Stomach (tissue), 9 donors: ENCODE data around the gene VKORC1. TPM values are rescaled to one million over a fixed set of nuclear protein-coding genes. Genes with fewer than 3 reads are reported as not detected.

Experiments used
- DNase-seq, 2 donors: peaks; one replicate each; pipeline versions ENCODE4 v3.0.0 to v3.0.0-alpha.2; 2013 to 2019
- H3K27ac ChIP-seq, 5 donors: fragments of 200-600 bp in 4 of 5; sonication (generic) in 4 of 5; one replicate each; pipeline ENCODE4 v1.5.1; 2013 to 2019; ENCODE audit warnings: mild to moderate bottlenecking in 1 of 5, moderate library complexity in 1 of 5
- H3K27me3 ChIP-seq, 3 donors: fragments of 200-600 bp; sonication (generic); one replicate each; pipeline ENCODE4 v1.5.1; 2017 to 2019; ENCODE audit warnings: mixed run types in 1 of 3
- H3K36me3 ChIP-seq, 4 donors: fragments of 200-600 bp; sonication (generic); 1 replicate in 3 of 4; 2 replicates in 1 of 4; pipeline ENCODE4 v1.5.1; 2016 to 2019
- H3K4me1 ChIP-seq, 4 donors: fragments of 200-600 bp; sonication (generic); one replicate each; pipeline ENCODE4 v1.5.1; 2016 to 2019
- H3K4me3 ChIP-seq, 4 donors: fragments of 200-600 bp; sonication (generic) in 3 of 4; one replicate each; pipeline ENCODE4 v1.5.1; 2016 to 2019; ENCODE audit warnings: mild to moderate bottlenecking in 1 of 4
- H3K9me3 ChIP-seq, 4 donors: fragments of 200-600 bp; sonication (generic); one replicate each; pipeline ENCODE4 v1.5.1; 2016 to 2019
- EP300 ChIP-seq: sonication (generic); formaldehyde crosslinking; IDR thresholded peaks from one replicate; pipeline ENCODE4 v1.6.1; 2017; ENCODE audit warnings: antibody characterized with exemption
- POLR2A ChIP-seq, 4 donors: fragments of 450-650 bp; IDR thresholded peaks; one replicate each; pipeline ENCODE4 v1.6.1; 2016; ENCODE audit warnings: antibody characterized with exemption in 4 of 4, control low read depth in 2 of 4, mild to moderate bottlenecking in 1 of 4, moderate library complexity in 1 of 4
- POLR2AphosphoS5 ChIP-seq, 3 donors: sonication (generic); formaldehyde crosslinking; IDR thresholded peaks; one replicate each; pipeline ENCODE4 v1.6.1; 2016; ENCODE audit warnings: antibody characterized with exemption in 3 of 3
- WGBS, 5 donors: extraction: QIAGEN DNeasy Blood & Tissue Kit in 3 of 5; methylation state at CpG; one replicate each; pipeline versions ENCODE4 v1.1.5 to v1.1.7; 2013 to 2018; 5-methylcytosine and 5-hydroxymethylcytosine counted together
- intact Hi-C: fragments of 100-400 bp; cut with DNase I; formaldehyde crosslinking; loops from one replicate; pipeline ENCODE4 v1.15.1; 2023; ENCODE audit warnings: low total_unique reads
- polyA plus RNA-seq, 3 donors: library from polyadenylated mRNA; stranded (reverse); fragments of 200-250 nt; gene quantifications; one replicate each; pipeline ENCODE4 v1.2.3, GENCODE V29; 2013
- total RNA-seq, 5 donors: library from RNA; depleted of rRNA; stranded (reverse); fragments of >200 nt; gene quantifications; one replicate each; pipeline versions ENCODE4 v1.1.0 to v1.2.3, GENCODE V29; 2014 to 2016
- TF ChIP-seq, protein P1 (sequence below), 7 experiments: fragments of 450-650 bp in 4 of 7; fragments of 200-600 bp in 3 of 7; sonication (generic) in 3 of 7; IDR thresholded peaks; one replicate each; pipeline ENCODE4 v1.5.1; 2016 to 2019; ENCODE audit warnings: antibody characterized with exemption in 7 of 7, control low read depth in 2 of 7, mild to moderate bottlenecking in 1 of 7
- donor health status: healthy with polysubstance abuse.
- donor health status: Bipolar disorder and iron deficiency.
- donor health status: healthy.

The VKORC1 gene
- total and polyA plus RNA-seq, 8 donors, result 20.1 to 191 (median 58.0) TPM

DNA sequence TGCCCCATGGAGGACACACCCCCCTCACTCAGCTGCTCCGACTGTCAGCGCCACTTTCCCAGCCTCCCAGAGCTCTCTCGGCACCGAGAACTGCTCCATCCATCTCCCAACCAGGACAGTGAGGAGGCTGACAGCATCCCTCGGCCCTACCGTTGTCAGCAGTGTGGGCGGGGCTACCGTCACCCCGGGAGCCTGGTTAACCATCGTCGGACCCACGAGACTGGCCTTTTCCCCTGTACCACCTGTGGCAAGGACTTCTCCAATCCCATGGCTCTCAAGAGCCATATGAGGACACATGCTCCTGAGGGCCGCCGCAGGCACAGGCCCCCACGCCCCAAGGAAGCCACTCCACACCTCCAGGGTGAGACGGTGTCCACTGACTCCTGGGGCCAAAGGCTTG, 18.3 kb downstream of the VKORC1 start:
- peaks cover 53 to 54% (median 53%) of the 10 kb centered on the region in 4 donors for H3K36me3 ChIP-seq
- no peaks in the 10 kb centered on the region for H3K9me3 ChIP-seq
- 63 to 80% (median 74%) methylated on average over 12 to 16 of the region's 16 CpGs for WGBS, 5 donors
- intact Hi-C loops, result no loop called here
- H3K27ac ChIP-seq, result no peak overlapping the region
- H3K4me3 ChIP-seq, result no peak overlapping the region
- DNase-seq, result no peak
- no peak for TF ChIP-seq POLR2AphosphoS5 (IDR thresholded peaks at IDR 0.05)
- no peak for TF ChIP-seq POLR2A (IDR thresholded peaks at IDR 0.05)
- TF ChIP-seq EP300, result no peak
- TF ChIP-seq, protein P1, sequence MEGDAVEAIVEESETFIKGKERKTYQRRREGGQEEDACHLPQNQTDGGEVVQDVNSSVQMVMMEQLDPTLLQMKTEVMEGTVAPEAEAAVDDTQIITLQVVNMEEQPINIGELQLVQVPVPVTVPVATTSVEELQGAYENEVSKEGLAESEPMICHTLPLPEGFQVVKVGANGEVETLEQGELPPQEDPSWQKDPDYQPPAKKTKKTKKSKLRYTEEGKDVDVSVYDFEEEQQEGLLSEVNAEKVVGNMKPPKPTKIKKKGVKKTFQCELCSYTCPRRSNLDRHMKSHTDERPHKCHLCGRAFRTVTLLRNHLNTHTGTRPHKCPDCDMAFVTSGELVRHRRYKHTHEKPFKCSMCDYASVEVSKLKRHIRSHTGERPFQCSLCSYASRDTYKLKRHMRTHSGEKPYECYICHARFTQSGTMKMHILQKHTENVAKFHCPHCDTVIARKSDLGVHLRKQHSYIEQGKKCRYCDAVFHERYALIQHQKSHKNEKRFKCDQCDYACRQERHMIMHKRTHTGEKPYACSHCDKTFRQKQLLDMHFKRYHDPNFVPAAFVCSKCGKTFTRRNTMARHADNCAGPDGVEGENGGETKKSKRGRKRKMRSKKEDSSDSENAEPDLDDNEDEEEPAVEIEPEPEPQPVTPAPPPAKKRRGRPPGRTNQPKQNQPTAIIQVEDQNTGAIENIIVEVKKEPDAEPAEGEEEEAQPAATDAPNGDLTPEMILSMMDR (IDR thresholded peaks at IDR 0.05), result no peak
- peaks cover 22 to 59% (median 41%) of the 10 kb centered on the region in 4 donors for H3K4me1 ChIP-seq
- H3K27me3 ChIP-seq, result no peaks in the 10 kb centered on the region

DNA sequence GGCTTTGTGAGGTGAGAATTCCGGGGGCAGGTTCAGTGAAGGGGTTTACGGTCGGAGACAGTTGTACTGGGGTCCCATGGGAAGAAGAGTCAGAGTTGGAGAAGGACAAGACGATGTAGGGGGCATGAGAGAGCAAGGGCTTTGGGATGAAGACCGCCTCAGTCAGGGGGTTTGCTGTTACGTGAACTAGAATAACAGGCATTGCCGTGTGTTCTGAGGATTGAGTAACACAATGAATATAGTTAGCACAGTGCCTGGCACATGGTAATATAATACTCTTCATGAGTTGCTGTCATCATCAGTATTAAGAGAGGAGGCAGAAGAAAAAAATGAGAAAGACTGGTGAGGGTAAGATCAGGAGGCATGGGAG, 19.8 kb downstream of the VKORC1 start:
- no peak for TF ChIP-seq POLR2A (IDR thresholded peaks at IDR 0.05)
- TF ChIP-seq POLR2AphosphoS5 (IDR thresholded peaks at IDR 0.05), result no peak
- TF ChIP-seq, protein P1 (IDR thresholded peaks at IDR 0.05), result no peak
- TF ChIP-seq EP300, result no peak
- peak overlapping the region; percentile 86 to 99 (median 97) for H3K27ac ChIP-seq
- no peaks in the 10 kb centered on the region for H3K9me3 ChIP-seq
- no peak for DNase-seq
- intact Hi-C loops, result no loop called here
- WGBS, 5 donors, result 0 to 3% (median 1%) methylated on average over 7 of the region's 7 CpGs
- no peaks in the 10 kb centered on the region for H3K27me3 ChIP-seq
- H3K36me3 ChIP-seq, result peaks cover 37 to 39% (median 38%) of the 10 kb centered on the region in 4 donors
- H3K4me3 ChIP-seq, result peak overlapping the region; percentile 92 to 98 (median 94)
- peaks cover 22 to 57% (median 37%) of the 10 kb centered on the region in 4 donors for H3K4me1 ChIP-seq

DNA sequence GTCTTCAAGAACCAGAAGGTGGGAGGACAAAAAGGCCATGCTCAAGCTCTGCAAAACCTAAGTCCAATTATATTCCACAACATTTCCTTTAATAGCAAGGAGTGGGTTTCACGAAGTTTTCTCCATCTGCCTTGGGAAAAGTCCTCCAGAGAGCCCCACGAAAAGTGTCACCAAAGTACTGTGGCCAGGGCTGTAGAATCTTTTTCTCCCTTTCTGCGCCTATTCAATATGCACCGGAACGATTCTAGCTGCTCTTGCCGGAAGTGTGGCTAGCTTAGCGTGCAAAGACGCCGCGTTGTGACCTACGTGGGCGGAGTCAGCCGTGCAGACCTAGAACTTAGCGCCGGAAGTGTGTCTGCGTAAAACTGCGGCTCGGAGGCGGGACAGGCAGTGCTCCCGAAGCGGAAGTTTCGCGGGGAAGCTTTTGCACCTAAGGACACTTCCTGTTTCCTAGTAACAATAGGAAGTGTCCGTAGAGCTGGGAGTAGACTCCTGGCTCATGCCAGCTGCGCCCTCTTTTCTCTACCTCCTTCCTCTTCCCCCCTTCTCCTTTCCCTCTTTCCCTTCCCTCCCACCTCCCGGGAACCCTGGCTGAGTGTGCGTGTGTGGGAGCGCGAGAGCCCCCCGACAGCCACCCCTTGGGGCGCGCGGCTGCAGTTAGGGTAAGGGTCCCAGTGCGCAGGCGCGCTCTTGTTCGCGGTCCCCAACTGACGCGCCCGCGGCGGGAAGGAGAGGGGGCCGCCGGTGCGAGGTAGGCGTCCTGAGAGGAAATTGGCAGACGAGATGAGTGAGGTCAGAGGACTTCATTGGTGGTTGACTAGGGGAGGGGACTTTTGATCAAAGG, 20.4 kb downstream of the VKORC1 start, which contains the start of the genes ZNF646 and ZNF668:
TSS of gene ZNF646 (plus strand) at position 453 of the 844 bp plus-strand sequence. CDS start 1,903 bp downstream, outside the sequence.
TSS of gene ZNF668 (minus strand) at position 271 of the 844 bp plus-strand sequence. CDS start 9,781 bp downstream, outside the sequence.
- TF ChIP-seq POLR2A (IDR thresholded peaks at IDR 0.05), result no peak
- TF ChIP-seq EP300, result no peak
- peak; percentile 78 to 95 (median 91) for TF ChIP-seq POLR2AphosphoS5 (IDR thresholded peaks at IDR 0.05)
- TF ChIP-seq, protein P1 (IDR thresholded peaks at IDR 0.05), result no peak
- H3K36me3 ChIP-seq, result peaks cover 31 to 33% (median 32%) of the 10 kb centered on the region in 4 donors
- intact Hi-C loops, result no loop called here
- no peaks in the 10 kb centered on the region for H3K27me3 ChIP-seq
- peaks cover 22 to 51% (median 37%) of the 10 kb centered on the region in 4 donors for H3K4me1 ChIP-seq
- peak; percentile 99 to 100 for DNase-seq
- no peaks in the 10 kb centered on the region for H3K9me3 ChIP-seq
- H3K27ac ChIP-seq, result peak within 1 kb of the TSS; percentile 86 to 99 (median 97)
- WGBS, 5 donors, result 0 to 1% (median 0%) methylated on average over 28 to 48 of the region's 48 CpGs
- peak within 1 kb of the TSS; percentile 92 to 98 (median 94) for H3K4me3 ChIP-seq

DNA sequence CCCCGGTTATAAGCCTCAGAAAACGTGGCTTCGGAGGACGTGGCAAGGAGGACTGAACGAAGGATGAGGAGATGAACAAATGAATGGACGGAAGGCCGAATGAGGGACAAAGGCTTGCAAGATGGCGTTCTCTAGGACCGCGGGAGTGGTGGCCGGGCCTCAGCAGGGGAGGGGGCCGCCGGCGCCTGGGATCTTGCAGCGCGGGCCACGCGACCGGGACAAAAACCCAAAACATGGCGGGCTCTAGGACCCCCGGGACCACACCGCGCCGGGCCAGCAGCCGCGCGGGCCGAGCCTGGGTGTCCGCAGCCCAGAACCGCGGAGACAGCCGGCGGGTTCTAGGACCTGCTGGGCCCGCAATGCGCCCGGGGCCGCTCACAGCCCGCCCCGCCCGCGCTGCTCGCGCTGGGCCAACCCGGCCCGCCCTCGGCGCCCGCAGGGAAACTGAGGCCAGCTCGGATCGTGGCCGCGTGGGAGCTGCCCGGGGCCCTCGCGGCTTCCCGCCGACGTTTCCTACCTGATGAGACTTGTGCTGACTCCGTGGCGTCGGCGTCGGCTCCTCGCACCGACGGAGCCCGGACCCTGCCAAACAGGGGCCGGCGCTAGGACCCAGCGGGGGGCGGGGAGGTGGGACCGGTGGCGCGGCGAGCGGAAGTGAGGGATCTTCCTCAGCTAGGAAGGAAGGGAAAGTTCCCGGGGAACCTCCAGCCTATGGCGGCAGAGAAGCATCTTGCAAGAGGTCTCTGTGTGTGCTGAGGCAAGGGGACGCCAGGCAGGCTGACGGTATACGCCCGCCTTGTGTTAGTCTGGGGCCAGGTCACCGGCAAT, 21.2 kb downstream of the VKORC1 start:
- WGBS, 5 donors, result 0 to 1% (median 0%) methylated on average over 43 to 83 of the region's 83 CpGs
- DNase-seq, result peak; percentile 92 to 97
- TF ChIP-seq EP300 (no peak), POLR2AphosphoS5 (IDR thresholded peaks at IDR 0.05) (peak; percentile 43 to 72 (median 58)), POLR2A (IDR thresholded peaks at IDR 0.05) (no peak)
- TF ChIP-seq, protein P1 (IDR thresholded peaks at IDR 0.05), result peak in 1 of 7 experiments; percentile 7
- peak overlapping the region; percentile 92 to 98 (median 94) for H3K4me3 ChIP-seq
- H3K27ac ChIP-seq, result peak overlapping the region; percentile 86 to 99 (median 97)
- H3K27me3 ChIP-seq, result no peaks in the 10 kb centered on the region
- peaks cover 22 to 43% (median 37%) of the 10 kb centered on the region in 4 donors for H3K4me1 ChIP-seq
- H3K36me3 ChIP-seq, result peaks cover 23 to 25% (median 24%) of the 10 kb centered on the region in 4 donors
- intact Hi-C loops, result no loop called here
- H3K9me3 ChIP-seq, result no peaks in the 10 kb centered on the region
